ENCODE data around the gene TRIM63.

GRCh38 chr1:26029054-26029863 lies 38.2 kb downstream of the TRIM63 start:
- TF ChIP-seq CTCF (IDR thresholded peaks at IDR 0.05) (no peak), POLR2A (IDR thresholded peaks at IDR 0.05) (no peak)

Data from prostate gland (tissue), 2 donors.